ENCODE results near the gene DPF1. TPM values are rescaled to one million over a fixed set of nuclear protein-coding genes. Genes with fewer than 3 reads are reported as not detected.

The DPF1 gene
- total RNA-seq, 1 donor from 2014 or later = 12.6 TPM

- Mint-ChIP-seq H3K36me3 (peaks cover 9% of the 10 kb centered on the region), H3K4me1 (ENCODE audit: unreplicated experiment) (peaks cover 5% of the 10 kb centered on the region), H3K4me3 (no peak overlapping the region), H3K9me3 (no peaks in the 10 kb centered on the region), H3K27ac (peak overlapping the region; percentile 36), H3K27me3 (peaks cover 3% of the 10 kb centered on the region)
- no peak for TF ChIP-seq CTCF (conservative IDR thresholded peaks at IDR 0.05)
- no peak for DNase-seq (ENCODE audit: extremely low spot score, unreplicated experiment)
These were observed 19.9 kb downstream of the DPF1 start for GRCh38 chr19:38204096-38204495.

- Mint-ChIP-seq H3K9me3 (no peaks in the 10 kb centered on the region), H3K27me3 (peaks cover under 1% of the 10 kb centered on the region), H3K4me3 (no peak overlapping the region), H3K4me1 (ENCODE audit: unreplicated experiment) (peaks cover 5% of the 10 kb centered on the region), H3K27ac (no peak overlapping the region), H3K36me3 (peaks cover 9% of the 10 kb centered on the region)
- no peak for TF ChIP-seq CTCF (conservative IDR thresholded peaks at IDR 0.05)
- DNase-seq (ENCODE audit: extremely low spot score, unreplicated experiment) = no peak
These were observed 20.8 kb downstream of the DPF1 start for GRCh38 chr19:38203197-38203596.

DNA sequence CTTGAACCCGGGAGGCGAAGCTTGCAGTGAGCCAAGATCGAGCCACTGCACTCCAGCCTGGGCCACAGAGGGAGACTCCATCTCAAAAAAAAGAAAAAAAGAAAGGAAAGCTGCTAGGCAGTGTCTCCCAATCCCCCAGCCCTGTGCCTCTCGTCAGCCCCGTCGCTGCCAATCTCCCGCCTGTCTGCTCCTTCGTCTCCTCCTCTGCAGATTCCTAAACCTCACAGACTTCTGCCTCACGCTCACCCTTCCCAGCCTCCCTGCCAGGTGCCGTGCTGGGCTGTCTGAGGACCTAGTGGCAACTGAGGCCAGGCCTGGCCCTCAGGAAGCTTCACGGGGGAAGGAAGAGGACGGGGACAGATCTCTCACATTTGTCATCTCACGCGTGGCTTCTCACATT lies 21.5 kb downstream of the DPF1 start:
- no peak for TF ChIP-seq CTCF (conservative IDR thresholded peaks at IDR 0.05)
- peaks cover 5% of the 10 kb centered on the region for H3K4me1 Mint-ChIP-seq (ENCODE audit: unreplicated experiment)
- DNase-seq (ENCODE audit: extremely low spot score, unreplicated experiment) = no peak
- H3K27me3 Mint-ChIP-seq = no peaks in the 10 kb centered on the region
- H3K36me3 Mint-ChIP-seq = peaks cover 9% of the 10 kb centered on the region
- H3K4me3 Mint-ChIP-seq = no peak overlapping the region
- no peak overlapping the region for H3K27ac Mint-ChIP-seq
- H3K9me3 Mint-ChIP-seq = no peaks in the 10 kb centered on the region

DNA sequence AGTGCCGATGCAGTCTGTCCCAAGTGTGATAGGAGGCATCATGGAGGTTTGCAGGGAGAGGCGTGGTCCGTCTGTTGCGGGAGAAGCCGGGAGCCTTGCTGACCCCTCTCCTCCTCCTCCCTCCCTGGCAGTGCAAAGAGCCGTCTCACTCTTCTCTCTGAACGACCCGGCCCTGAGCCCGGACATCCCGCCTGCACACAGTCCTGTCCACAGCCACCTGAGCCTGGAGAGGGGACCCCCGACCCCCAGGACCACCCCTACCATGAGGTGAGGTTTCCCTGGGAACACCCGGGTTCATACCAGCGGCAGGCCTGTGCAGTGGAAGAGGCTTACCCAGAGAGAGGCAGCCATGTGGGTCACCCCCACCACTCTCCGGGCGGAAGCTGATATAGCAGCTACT lies 22.3 kb downstream of the DPF1 start:
- Mint-ChIP-seq H3K27ac (no peak overlapping the region), H3K4me3 (no peak overlapping the region), H3K4me1 (ENCODE audit: unreplicated experiment) (peaks cover 5% of the 10 kb centered on the region), H3K27me3 (no peaks in the 10 kb centered on the region), H3K36me3 (peaks cover 9% of the 10 kb centered on the region), H3K9me3 (no peaks in the 10 kb centered on the region)
- DNase-seq (ENCODE audit: extremely low spot score, unreplicated experiment) = no peak
- TF ChIP-seq CTCF (conservative IDR thresholded peaks at IDR 0.05) = no peak

DNA sequence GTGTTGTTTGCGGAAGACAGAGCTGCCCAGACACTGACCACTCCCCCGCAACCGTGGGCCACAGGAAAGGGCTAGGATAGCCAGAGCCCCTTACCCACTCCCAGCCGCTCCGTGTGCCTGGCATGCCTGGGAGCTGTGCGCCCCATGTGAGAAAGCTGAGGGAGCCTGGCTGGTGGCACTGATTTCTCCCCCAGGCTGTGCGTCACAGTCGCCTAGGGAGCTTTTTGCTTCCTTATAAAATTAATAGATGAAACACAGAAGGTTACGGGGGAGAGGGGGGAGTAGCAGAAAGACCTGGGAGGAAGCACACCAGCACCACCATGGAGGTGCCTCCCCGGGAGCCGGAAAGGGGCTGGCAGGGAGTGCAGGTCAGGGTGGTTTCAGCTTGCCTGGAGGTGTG lies 24.7 kb downstream of the DPF1 start:
- Mint-ChIP-seq H3K4me1 (ENCODE audit: unreplicated experiment) (peaks cover 5% of the 10 kb centered on the region), H3K27me3 (no peaks in the 10 kb centered on the region), H3K4me3 (no peak overlapping the region), H3K27ac (no peak overlapping the region), H3K9me3 (no peaks in the 10 kb centered on the region), H3K36me3 (peaks cover 9% of the 10 kb centered on the region)
- DNase-seq (ENCODE audit: extremely low spot score, unreplicated experiment) = no peak
- no peak for TF ChIP-seq CTCF (conservative IDR thresholded peaks at IDR 0.05)

All from type B pancreatic cell (in vitro differentiated cells).